KMS-11 (cell line): ENCODE results near the gene BAIAP2L2.

Experiments used
- H2AFZ ChIP-seq: fragments of 200-600 bp; sonication (generic); 2 replicates; pipeline ENCODE4 v1.6.1; 2016; ENCODE audit warnings: antibody characterized with exemption, mixed run types, low read depth
- H3K27ac ChIP-seq: fragments of 200-600 bp; sonication (generic); 2 replicates; pipeline ENCODE4 v1.6.1; 2016; ENCODE audit warnings: mild to moderate bottlenecking, mixed run types
- H3K27me3 ChIP-seq: fragments of 200-600 bp; sonication (generic); 2 replicates; pipeline ENCODE4 v1.6.1; 2017; ENCODE audit warnings: mild to moderate bottlenecking, low read depth, mixed run types, moderate library complexity; ENCODE audit not compliant: insufficient read depth
- H3K36me3 ChIP-seq: fragments of 200-600 bp; sonication (generic); 2 replicates; pipeline ENCODE4 v1.6.1; 2017; ENCODE audit warnings: mild to moderate bottlenecking, mixed run types; ENCODE audit not compliant: insufficient read depth
- H3K4me1 ChIP-seq: fragments of 200-600 bp; sonication (generic); 2 replicates; pipeline ENCODE4 v1.6.1; 2016; ENCODE audit warnings: mild to moderate bottlenecking, low read depth, mixed run types; ENCODE audit not compliant: poor library complexity, severe bottlenecking
- H3K4me2 ChIP-seq: fragments of 200-600 bp; sonication (generic); 2 replicates; pipeline ENCODE4 v1.7.0; 2016; ENCODE audit warnings: mild to moderate bottlenecking, mixed run types
- H3K4me3 ChIP-seq: fragments of 200-600 bp; sonication (generic); IDR thresholded peaks from 2 replicates; pipeline ENCODE4 v1.6.1; 2017; ENCODE audit warnings: low read depth, low read length, mixed read lengths; ENCODE audit not compliant: insufficient read depth
- H3K79me2 ChIP-seq: fragments of 200-600 bp; sonication (generic); 2 replicates; pipeline ENCODE4 v1.6.1; 2016; ENCODE audit warnings: low read depth, mixed run types; ENCODE audit not compliant: insufficient read depth
- H3K9ac ChIP-seq: fragments of 200-600 bp; sonication (generic); 2 replicates; pipeline ENCODE4 v1.6.1; 2016; ENCODE audit warnings: mild to moderate bottlenecking, mixed run types
- H4K20me1 ChIP-seq: fragments of 200-600 bp; sonication (generic); 2 replicates; pipeline ENCODE4 v1.6.1; 2016; ENCODE audit warnings: mild to moderate bottlenecking, mixed run types; ENCODE audit not compliant: insufficient read depth
- CTCF ChIP-seq: fragments of 200-600 bp; sonication (generic); conservative IDR thresholded peaks from 2 replicates; pipeline ENCODE4 v1.6.1; 2017; ENCODE audit warnings: low read depth, mild to moderate bottlenecking, antibody characterized with exemption, low read length, moderate library complexity, mixed read lengths

Gene BAIAP2L2

GRCh38 chr22:38072322-38073149 is 37.9 kb downstream of the BAIAP2L2 start:
- no peak for TF ChIP-seq CTCF
- Histone ChIP-seq H2AFZ (no peak overlapping the region), H3K9ac (no peak overlapping the region), H3K4me2 (no peak overlapping the region), H3K79me2 (no peaks in the 10 kb centered on the region), H3K4me1 (peaks cover 22% of the 10 kb centered on the region), H3K36me3 (no peaks in the 10 kb centered on the region), H4K20me1 (no peaks in the 10 kb centered on the region), H3K4me3 (no peak overlapping the region), H3K27ac (no peak overlapping the region), H3K27me3 (no peaks in the 10 kb centered on the region)

- H3K79me2 ChIP-seq, result no peaks in the 10 kb centered on the region
- H3K36me3 ChIP-seq, result no peaks in the 10 kb centered on the region
- H3K4me1 ChIP-seq, result peaks cover 22% of the 10 kb centered on the region
- no peak overlapping the region for H3K4me3 ChIP-seq
- no peaks in the 10 kb centered on the region for H3K27me3 ChIP-seq
- H2AFZ ChIP-seq, result no peak overlapping the region
- H3K27ac ChIP-seq, result no peak overlapping the region
- H4K20me1 ChIP-seq, result no peaks in the 10 kb centered on the region
- H3K9ac ChIP-seq, result no peak overlapping the region
- H3K4me2 ChIP-seq, result no peak overlapping the region
- TF ChIP-seq CTCF, result no peak
Observed at GRCh38 chr22:38071421-38072321, 38.8 kb downstream of the BAIAP2L2 start.

GRCh38 chr22:38070250-38070921 is 40.1 kb downstream of the BAIAP2L2 start:
- peaks cover 22% of the 10 kb centered on the region for H3K4me1 ChIP-seq
- no peaks in the 10 kb centered on the region for H3K79me2 ChIP-seq
- peak overlapping the region; percentile 90; the same call in 1 of the 2 replicates for H3K4me2 ChIP-seq
- H3K27ac ChIP-seq, result peak overlapping the region; percentile 44; the same call in 1 of the 2 replicates
- no peak overlapping the region for H3K4me3 ChIP-seq
- H3K36me3 ChIP-seq, result no peaks in the 10 kb centered on the region
- H3K27me3 ChIP-seq, result no peaks in the 10 kb centered on the region
- no peaks in the 10 kb centered on the region for H4K20me1 ChIP-seq
- H3K9ac ChIP-seq, result peak overlapping the region; percentile 38; the same call in 1 of the 2 replicates
- TF ChIP-seq CTCF, result no peak
- peak overlapping the region; percentile 56; the same call in 1 of the 2 replicates for H2AFZ ChIP-seq
